NCI-H2081 treated with DMSO at 0.1 percent for 48 hours (cell line): ENCODE data around the gene SLC12A3.

ENCODE experiments used
- DNase-seq: peaks from one replicate; lab custom pipeline; 2025; lab: John Stamatoyannopoulos, UW

SLC12A3 gene

GRCh38 chr16:56943761-56944375, 78.9 kb downstream of the SLC12A3 start:
- no peak for DNase-seq

GRCh38 chr16:56944954-56945839, 80.2 kb downstream of the SLC12A3 start:
- no peak for DNase-seq

GRCh38 chr16:56945847-56946527, 81.0 kb downstream of the SLC12A3 start:
- DNase-seq = no peak

GRCh38 chr16:56946767-56947603, 82.0 kb downstream of the SLC12A3 start:
- no peak for DNase-seq

- DNase-seq = no peak
Measured at GRCh38 chr16:56947604-56947995, 82.6 kb downstream of the SLC12A3 start.

GRCh38 chr16:56948234-56948633, 83.2 kb downstream of the SLC12A3 start:
- DNase-seq = no peak

- DNase-seq = no peak
Measured at GRCh38 chr16:56950051-56950450, 85.0 kb downstream of the SLC12A3 start.

GRCh38 chr16:56950455-56950854, 85.4 kb downstream of the SLC12A3 start:
- DNase-seq = no peak

GRCh38 chr16:56950881-56951771, 86.1 kb downstream of the SLC12A3 start:
- DNase-seq = no peak

- DNase-seq = no peak
Measured at GRCh38 chr16:56953006-56953405, 88.0 kb downstream of the SLC12A3 start.

- DNase-seq = no peak
Measured at GRCh38 chr16:56956076-56956475, 91.1 kb downstream of the SLC12A3 start.

GRCh38 chr16:56956756-56957155, 91.7 kb downstream of the SLC12A3 start:
- DNase-seq = no peak

- DNase-seq = no peak
Measured at GRCh38 chr16:56960681-56961281, 95.8 kb downstream of the SLC12A3 start.

GRCh38 chr16:56961386-56961785, 96.4 kb downstream of the SLC12A3 start:
- no peak for DNase-seq

- no peak for DNase-seq
Measured at GRCh38 chr16:56961851-56962281, 96.9 kb downstream of the SLC12A3 start, which contains the start of gene CETP. Gene CETP, plus strand, starts transcription at chr16:56961950. Its CDS starts 30 bp downstream, at chr16:56961980.

GRCh38 chr16:56964243-56965148, 99.5 kb downstream of the SLC12A3 start:
- no peak for DNase-seq
